HepG2 (cell line): Measurements from ENCODE around the gene RITA1. TPM values are rescaled to one million over a fixed set of nuclear protein-coding genes. Genes with fewer than 3 reads are reported as not detected.

Experiments
- ATAC-seq: fragments of 200-7000 bp; cut with Tn5 transposase; 3 replicates; pipeline ENCODE4 v1.9.1; 2020; ENCODE audit warnings: mild to moderate bottlenecking, moderate library complexity
- BruUV-seq: library from RNA; stranded (reverse); fragments of 400-500 nt; replicated peaks from 2 replicates; lab custom pipeline; 2021; lab: Mats Ljungman, UMichigan
- CTCF ChIA-PET: fragments of 300-600 bp; formaldehyde crosslinking; extraction: SDS; loops from one replicate; lab custom pipeline; 2021; ENCODE audit warnings: low total read pairs, inconsistent platforms, low intra/inter-chr PET ratio; lab: Yijun Ruan, JAX
- POLR2A ChIA-PET: fragments of 350-600 bp; sonication (Branson Sonifier 250); formaldehyde crosslinking; loops from one replicate; lab custom pipeline; 2020; ENCODE audit warnings: antibody characterized with exemption, inconsistent platforms; lab: Yijun Ruan, JAX
- DNase-seq: peaks from one replicate; pipeline ENCODE4 v3.0.0-alpha.2; 2015; ENCODE audit warnings: low spot score
- FAIRE-seq: peaks from 3 replicates; lab custom pipeline; 2011; peaks lifted over from hg19 to GRCh38; lab: Jason Lieb, UNC
- H2AFZ ChIP-seq: one replicate; pipeline ENCODE4 v1.6.1; 2011; ENCODE audit warnings: low read length, inconsistent platforms
- H3K27ac ChIP-seq: fragments of 300-600 bp; 3 replicates; pipeline ENCODE4 v1.8.0; 2011; ENCODE audit warnings: mixed run types, mild to moderate bottlenecking, mixed read lengths, low read length, inconsistent platforms; ENCODE audit not compliant: insufficient read depth; ENCODE audit errors: extremely low read length
- H3K27me3 ChIP-seq, 2 experiments: fragments of 200-600 bp in 1 of 2; 2 replicates in 1 of 2; 3 replicates in 1 of 2; pipeline versions ENCODE4 v1.6.0 to v1.8.0; 2011; ENCODE audit warnings: low read length in 2 of 2, mild to moderate bottlenecking in 2 of 2, moderate library complexity in 2 of 2, inconsistent platforms in 1 of 2; ENCODE audit not compliant: insufficient read depth in 2 of 2, control insufficient read depth in 1 of 2
- H3K36me3 ChIP-seq, 2 experiments: fragments of 200-600 bp in 1 of 2; replicated peaks in 1 of 2; 2 replicates in 1 of 2; 3 replicates in 1 of 2; pipeline versions ENCODE4 v1.5.1 to v1.8.0; 2011; ENCODE audit warnings: low read length in 2 of 2, inconsistent platforms in 1 of 2; ENCODE audit not compliant: insufficient read depth in 2 of 2, control insufficient read depth in 1 of 2
- H3K4me1 ChIP-seq: 2 replicates; pipeline ENCODE4 v1.5.1; 2012; ENCODE audit warnings: low read length, inconsistent platforms; ENCODE audit not compliant: insufficient read depth
- H3K4me2 ChIP-seq: 2 replicates; pipeline ENCODE4 v1.6.0; 2011; ENCODE audit warnings: low read depth, low read length, inconsistent platforms
- H3K4me3 ChIP-seq, 3 experiments: fragments of 200-600 bp in 1 of 3; sonication (generic), shearing (Covaris generic) in 1 of 3; replicated peaks in 1 of 3; 2 replicates each; pipeline ENCODE4 v1.5.1; 2011 to 2016; ENCODE audit warnings: low read length in 3 of 3, inconsistent platforms in 2 of 3, low read depth in 2 of 3, mild to moderate bottlenecking in 2 of 3, control low read depth in 1 of 3, mixed read lengths in 1 of 3; ENCODE audit not compliant: insufficient read depth in 1 of 3
- H3K79me2 ChIP-seq: one replicate; pipeline ENCODE4 v1.6.1; 2011; ENCODE audit warnings: low read length, inconsistent platforms; ENCODE audit not compliant: insufficient read depth
- H3K9ac ChIP-seq: 2 replicates; pipeline ENCODE4 v1.6.0; 2011; ENCODE audit warnings: mild to moderate bottlenecking, low read depth, low read length, inconsistent platforms; ENCODE audit not compliant: insufficient read depth
- H3K9me3 ChIP-seq: 2 replicates; pipeline ENCODE4 v1.5.1; 2012; ENCODE audit warnings: mild to moderate bottlenecking, low read length
- H4K20me1 ChIP-seq: 2 replicates; pipeline ENCODE4 v1.6.0; 2011; ENCODE audit warnings: inconsistent platforms, mild to moderate bottlenecking, low read length, moderate library complexity; ENCODE audit not compliant: insufficient read depth
- KDM1A ChIP-seq: IDR thresholded peaks from 2 replicates; pipeline ENCODE4 v1.6.1; 2016; ENCODE audit warnings: missing compliant biosample characterization
- MED8 ChIP-seq: sonication (generic); formaldehyde crosslinking; IDR thresholded peaks from 2 replicates; pipeline ENCODE4 v1.8.1; 2023; ENCODE audit warnings: mild to moderate bottlenecking, missing genetic modification reagents; ENCODE audit not compliant: insufficient replicate concordance
- REPIN1 ChIP-seq: sonication (generic); formaldehyde crosslinking; IDR thresholded peaks from 2 replicates; pipeline ENCODE4 v1.8.0; 2022; ENCODE audit warnings: missing genetic modification reagents, low read depth, mild to moderate bottlenecking, borderline replicate concordance
- TGIF2 ChIP-seq: IDR thresholded peaks from 2 replicates; pipeline ENCODE4 v1.6.1; 2016; ENCODE audit warnings: control low read depth, missing compliant biosample characterization
- ZC3H4 ChIP-seq: sonication (generic); formaldehyde crosslinking; IDR thresholded peaks from 2 replicates; pipeline ENCODE4 v1.4.0; 2020; ENCODE audit warnings: missing genetic modification reagents, borderline replicate concordance
- ZNF589 ChIP-seq: sonication (generic); formaldehyde crosslinking; conservative IDR thresholded peaks from 2 replicates; pipeline ENCODE4 v1.8.0; 2022; ENCODE audit warnings: mild to moderate bottlenecking, moderate library complexity, missing genetic modification reagents
- ZNF883 ChIP-seq: sonication (generic); formaldehyde crosslinking; IDR thresholded peaks from 2 replicates; pipeline ENCODE4 v1.5.1; 2020; ENCODE audit warnings: mild to moderate bottlenecking, missing genetic modification reagents; ENCODE audit errors: not compliant biosample characterization
- WGBS: methylation state at CpG from one replicate; pipeline ENCODE4 v1.1.6; 2017; ENCODE audit warnings: low lambda C conversion rate; 5-methylcytosine and 5-hydroxymethylcytosine counted together
- in situ Hi-C: cut with HindIII; loops from 2 replicates; pipeline ENCODE4 v1.10.0; 2017; ENCODE audit warnings: low pct_unique_long_range_greater_than_20kb; ENCODE audit not compliant: extremely low pct_ligation_motif_present
- intact Hi-C: fragments of 100-400 bp; cut with micrococcal nuclease; formaldehyde crosslinking; loops from one replicate; pipeline ENCODE4 v1.10.0; 2022; ENCODE audit not compliant: unreplicated experiment
- polyA plus RNA-seq, 8 experiments: library from polyadenylated mRNA; depleted of rRNA in 3 of 8; stranded (reverse) in 7 of 8; unstranded in 1 of 8; fragments of >200 nt; fragmentation: Illumina TruSeq in 4 of 8; extraction: Trizol in 4 of 8; gene quantifications; 2 replicates each; pipeline versions ENCODE4 v1.2.1 to v1.2.3, GENCODE V29; 2011 to 2016; ENCODE audit warnings: low read depth in 4 of 8, missing spikeins in 1 of 8, mixed read lengths in 1 of 8; ENCODE audit not compliant: insufficient read depth in 1 of 8
- total RNA-seq, 5 experiments: library from RNA; depleted of rRNA; stranded (reverse); fragments of >200 nt; fragmentation: Illumina TruSeq; extraction: Trizol; gene quantifications; 2 replicates each; pipeline ENCODE4 v1.2.3, GENCODE V29; 2016; ENCODE audit warnings: low read depth in 1 of 5
- TF ChIP-seq, protein P1 (sequence below): sonication (generic); formaldehyde crosslinking; IDR thresholded peaks from 2 replicates; pipeline ENCODE4 v1.4.0; 2020; ENCODE audit warnings: missing genetic modification reagents; ENCODE audit errors: not compliant biosample characterization
- TF ChIP-seq, protein P2 (sequence below): sonication (generic); formaldehyde crosslinking; IDR thresholded peaks from 2 replicates; pipeline ENCODE4 v1.5.0; 2020; ENCODE audit warnings: mild to moderate bottlenecking, missing genetic modification reagents

The RITA1 gene
- total and polyA plus RNA-seq, 2 of the 13 experiments (the other 11 are each of a cell fraction or from before 2014, with no cell fraction given): 12.4 to 28.9 TPM

DNA sequence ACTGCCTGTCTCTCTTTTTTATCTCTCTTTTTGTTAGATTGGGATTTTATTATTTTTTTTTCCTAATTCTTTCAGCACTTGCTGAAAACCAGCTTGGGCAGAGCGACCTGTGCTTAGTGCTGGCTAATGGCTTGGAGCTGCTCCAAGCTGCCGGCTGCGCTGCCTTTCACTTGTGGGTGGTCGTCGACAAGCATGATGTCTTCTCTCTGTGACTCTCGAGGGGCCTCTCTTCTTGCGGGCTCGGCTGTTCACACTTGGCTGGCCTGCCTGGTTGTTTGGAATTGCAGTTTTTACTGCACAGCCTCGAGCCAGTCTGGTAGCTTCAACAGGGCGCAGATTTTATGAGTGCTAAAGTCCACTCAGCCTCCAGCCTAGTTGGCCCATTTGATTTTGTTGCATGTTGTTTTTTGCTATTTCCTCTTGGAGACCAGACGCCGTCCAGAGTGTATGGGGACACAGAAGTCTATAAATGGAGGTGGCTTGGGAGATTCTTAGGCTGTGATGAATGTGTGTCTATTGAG lies 54.4 kb downstream of the RITA1 start:
- Histone ChIP-seq H3K27ac (no peak overlapping the region), H2AFZ (no peak overlapping the region), H3K27me3 (no peaks in the 10 kb centered on the region), H3K4me1 (peaks cover 44% of the 10 kb centered on the region), H3K36me3 (peaks cover 0 to 4% of the 10 kb centered on the region in 2 experiments; a peak in 3 of 5 replicates), H3K4me2 (no peak overlapping the region), H3K9ac (no peak overlapping the region), H3K79me2 (no peaks in the 10 kb centered on the region), H3K9me3 (no peaks in the 10 kb centered on the region), H3K4me3 (no peak overlapping the region)
- POLR2A ChIA-PET: interaction anchor here (2.3 to 2.8 kb wide), 2 partner anchors 10 to 17 kb away, joined by 7 to 8 read pairs; no protein-coding TSS in a partner anchor
- no peak for ATAC-seq
- intact Hi-C loops: no loop called here
- no TSS peak for BruUV-seq
- TF ChIP-seq ZNF589 (CRISPR knock-in tag) (no peak), KDM1A (CRISPR knock-in tag) (no peak), MED8 (CRISPR knock-in tag) (no peak), ZNF883 (CRISPR knock-in tag) (no peak), TGIF2 (no peak), REPIN1 (CRISPR knock-in tag) (no peak), ZC3H4 (CRISPR knock-in tag) (no peak)
- TF ChIP-seq, protein P1, sequence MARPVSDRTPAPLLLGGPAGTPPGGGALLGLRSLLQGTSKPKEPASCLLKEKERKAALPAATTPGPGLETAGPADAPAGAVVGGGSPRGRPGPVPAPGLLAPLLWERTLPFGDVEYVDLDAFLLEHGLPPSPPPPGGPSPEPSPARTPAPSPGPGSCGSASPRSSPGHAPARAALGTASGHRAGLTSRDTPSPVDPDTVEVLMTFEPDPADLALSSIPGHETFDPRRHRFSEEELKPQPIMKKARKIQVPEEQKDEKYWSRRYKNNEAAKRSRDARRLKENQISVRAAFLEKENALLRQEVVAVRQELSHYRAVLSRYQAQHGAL: no peak
- TF ChIP-seq, protein P2, sequence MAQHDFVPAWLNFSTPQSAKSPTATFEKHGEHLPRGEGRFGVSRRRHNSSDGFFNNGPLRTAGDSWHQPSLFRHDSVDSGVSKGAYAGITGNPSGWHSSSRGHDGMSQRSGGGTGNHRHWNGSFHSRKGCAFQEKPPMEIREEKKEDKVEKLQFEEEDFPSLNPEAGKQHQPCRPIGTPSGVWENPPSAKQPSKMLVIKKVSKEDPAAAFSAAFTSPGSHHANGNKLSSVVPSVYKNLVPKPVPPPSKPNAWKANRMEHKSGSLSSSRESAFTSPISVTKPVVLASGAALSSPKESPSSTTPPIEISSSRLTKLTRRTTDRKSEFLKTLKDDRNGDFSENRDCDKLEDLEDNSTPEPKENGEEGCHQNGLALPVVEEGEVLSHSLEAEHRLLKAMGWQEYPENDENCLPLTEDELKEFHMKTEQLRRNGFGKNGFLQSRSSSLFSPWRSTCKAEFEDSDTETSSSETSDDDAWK (CRISPR knock-in tag): no peak
- TF ChIP-seq, all 625 proteins: peak for 0
- DNase-seq: no peak
- in situ Hi-C loops: no loop called here
- no peaks in the 10 kb centered on the region for H4K20me1 ChIP-seq
- CTCF ChIA-PET: no interaction called here
- FAIRE-seq: no peak
- 98% methylated on average over 10 of the region's 12 CpGs for WGBS
